ENCODE data around the gene COPE. TPM values are rescaled to one million over a fixed set of nuclear protein-coding genes. Genes with fewer than 3 reads are reported as not detected.

The COPE gene
- total and polyA plus RNA-seq, 2 of the 8 experiments (the other 6 are each of a cell fraction or from before 2014, with no cell fraction given) = 178 to 356 TPM

DNA sequence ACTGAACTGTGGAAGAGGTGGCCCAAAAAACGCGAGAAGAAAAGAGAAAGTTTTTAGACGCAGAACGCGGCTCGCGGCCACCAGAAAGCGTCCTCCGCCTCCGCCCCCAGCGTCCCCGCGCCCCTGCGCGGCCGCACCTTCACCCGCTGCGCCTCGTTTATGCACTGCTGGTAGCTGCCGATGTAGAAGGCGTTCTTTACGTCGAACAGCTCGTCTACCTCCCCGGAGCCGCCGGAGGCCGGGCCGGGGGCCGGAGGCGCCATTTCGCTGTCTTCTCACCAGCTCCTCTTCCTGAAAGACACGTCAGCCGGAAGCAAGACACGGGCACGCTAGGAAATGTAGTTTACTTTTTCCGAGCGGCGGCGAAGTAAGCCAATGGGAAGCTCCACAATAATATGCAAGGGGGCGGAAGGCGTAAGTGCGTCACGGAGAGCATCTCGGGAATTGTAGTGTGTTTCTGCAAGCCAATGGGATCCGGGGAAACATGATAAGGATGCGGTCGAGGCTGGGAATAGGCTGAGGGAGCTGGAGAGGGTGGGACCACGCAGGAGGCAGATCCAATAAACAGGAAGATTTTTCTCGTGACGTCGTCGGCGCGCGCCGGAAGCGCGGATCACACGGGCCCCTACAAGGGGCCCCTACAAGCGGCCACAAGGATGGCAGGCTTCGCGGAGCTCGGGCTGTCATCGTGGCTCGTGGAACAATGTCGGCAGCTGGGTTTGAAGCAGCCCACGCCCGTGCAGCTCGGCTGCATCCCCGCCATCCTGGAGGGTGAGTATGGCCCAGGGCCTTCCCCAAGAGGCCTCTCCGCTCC is at the start of gene COPE, which contains the start of gene DDX49 (continued):
- no peak for TF ChIP-seq RNF2 (IDR thresholded peaks at IDR 0.05; ENCODE audit: borderline replicate concordance, low read depth, low read length, missing control alignments, poor library complexity, severe bottlenecking)
- TF ChIP-seq, protein P1, sequence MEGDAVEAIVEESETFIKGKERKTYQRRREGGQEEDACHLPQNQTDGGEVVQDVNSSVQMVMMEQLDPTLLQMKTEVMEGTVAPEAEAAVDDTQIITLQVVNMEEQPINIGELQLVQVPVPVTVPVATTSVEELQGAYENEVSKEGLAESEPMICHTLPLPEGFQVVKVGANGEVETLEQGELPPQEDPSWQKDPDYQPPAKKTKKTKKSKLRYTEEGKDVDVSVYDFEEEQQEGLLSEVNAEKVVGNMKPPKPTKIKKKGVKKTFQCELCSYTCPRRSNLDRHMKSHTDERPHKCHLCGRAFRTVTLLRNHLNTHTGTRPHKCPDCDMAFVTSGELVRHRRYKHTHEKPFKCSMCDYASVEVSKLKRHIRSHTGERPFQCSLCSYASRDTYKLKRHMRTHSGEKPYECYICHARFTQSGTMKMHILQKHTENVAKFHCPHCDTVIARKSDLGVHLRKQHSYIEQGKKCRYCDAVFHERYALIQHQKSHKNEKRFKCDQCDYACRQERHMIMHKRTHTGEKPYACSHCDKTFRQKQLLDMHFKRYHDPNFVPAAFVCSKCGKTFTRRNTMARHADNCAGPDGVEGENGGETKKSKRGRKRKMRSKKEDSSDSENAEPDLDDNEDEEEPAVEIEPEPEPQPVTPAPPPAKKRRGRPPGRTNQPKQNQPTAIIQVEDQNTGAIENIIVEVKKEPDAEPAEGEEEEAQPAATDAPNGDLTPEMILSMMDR (IDR thresholded peaks at IDR 0.05; ENCODE audit: control extremely low read depth in 1 of 3, insufficient read depth in 1 of 3, low read depth in 1 of 3, low read length in 3 of 3) = no peak; a peak in 1 of 4 replicates
- TF ChIP-seq BACH1 (IDR thresholded peaks at IDR 0.05; ENCODE audit: low read length) = no peak
- TF ChIP-seq, protein P2, sequence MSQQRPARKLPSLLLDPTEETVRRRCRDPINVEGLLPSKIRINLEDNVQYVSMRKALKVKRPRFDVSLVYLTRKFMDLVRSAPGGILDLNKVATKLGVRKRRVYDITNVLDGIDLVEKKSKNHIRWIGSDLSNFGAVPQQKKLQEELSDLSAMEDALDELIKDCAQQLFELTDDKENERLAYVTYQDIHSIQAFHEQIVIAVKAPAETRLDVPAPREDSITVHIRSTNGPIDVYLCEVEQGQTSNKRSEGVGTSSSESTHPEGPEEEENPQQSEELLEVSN (IDR thresholded peaks at IDR 0.05) = no peak
- no peak for TF ChIP-seq CBX5 (IDR thresholded peaks at IDR 0.05; ENCODE audit: low read depth, low read length)
- peak; percentile 93 for TF ChIP-seq KDM4A (IDR thresholded peaks at IDR 0.05; ENCODE audit: low read depth, low read length, severe bottlenecking)
- TF ChIP-seq POLR2AphosphoS5 (IDR thresholded peaks at IDR 0.05; ENCODE audit: low read depth, low read length) = peak; percentile 81
- no peak for TF ChIP-seq SUZ12 (IDR thresholded peaks at IDR 0.05; ENCODE audit: low read length)
- TF ChIP-seq RBBP5 (IDR thresholded peaks at IDR 0.05; ENCODE audit: borderline replicate concordance, low read depth, low read length) = no peak
- TF ChIP-seq KDM5A (IDR thresholded peaks at IDR 0.05; ENCODE audit: low read length) = peak; percentile 91
- TF ChIP-seq TBP (IDR thresholded peaks at IDR 0.05; ENCODE audit: low read depth, low read length) = peak; percentile 81
- TF ChIP-seq SP1 (IDR thresholded peaks at IDR 0.05; ENCODE audit: low read depth, low read length) = no peak; the same call in none of the 2 replicates
- TF ChIP-seq SP4 (IDR thresholded peaks at IDR 0.05; ENCODE audit: low read length) = peak; percentile 68; the same call in 1 of the 2 replicates
- no peak for TF ChIP-seq KDM1A (IDR thresholded peaks at IDR 0.05; ENCODE audit: borderline replicate concordance, low read length)
- peak; percentile 99 for TF ChIP-seq SAP30 (IDR thresholded peaks at IDR 0.05; ENCODE audit: insufficient read depth, insufficient replicate concordance, low read length)
- TF ChIP-seq GTF2F1 (IDR thresholded peaks at IDR 0.05; ENCODE audit: borderline replicate concordance, low read depth, low read length) = peak; percentile 28; the same call in 1 of the 2 replicates
- TF ChIP-seq POLR2A (IDR thresholded peaks at IDR 0.05; ENCODE audit: control extremely low read depth in 1 of 2, low read depth in 2 of 2, low read length in 2 of 2) = peak in 1 of 2 experiments; percentile 97; a peak in 2 of 3 replicates
- TF ChIP-seq TEAD4 (IDR thresholded peaks at IDR 0.05; ENCODE audit: low read depth, low read length) = no peak
- peak; percentile 34; the same call in 1 of the 2 replicates for TF ChIP-seq JUND (IDR thresholded peaks at IDR 0.05; ENCODE audit: low read length)
- TF ChIP-seq GABPA (IDR thresholded peaks at IDR 0.05; ENCODE audit: borderline replicate concordance, insufficient read depth, low read length) = peak; percentile 91
- peak; percentile 97 for TF ChIP-seq CREB1 (IDR thresholded peaks at IDR 0.05)
